H9 (cell line): Measurements from ENCODE around the gene MINDY4. TPM values are rescaled to one million over a fixed set of nuclear protein-coding genes. Genes with fewer than 3 reads are reported as not detected.
A peak's percentile ranks its signal among the peaks of the same experiment; 100 is the strongest.

Source experiments
- DNase-seq: peaks from one replicate; pipeline ENCODE4 v3.0.0-alpha.2; 2017
- H2AFZ ChIP-seq: one replicate; pipeline ENCODE4 v1.6.1; 2013; ENCODE audit warnings: mild to moderate bottlenecking, low read length, control low read depth, moderate library complexity
- H2AK5ac ChIP-seq: 2 replicates; pipeline ENCODE4 v1.6.1; 2013; ENCODE audit warnings: low read length, control low read depth, mixed read lengths; ENCODE audit not compliant: insufficient read length
- H2BK120ac ChIP-seq: one replicate; pipeline ENCODE4 v1.6.1; 2013; ENCODE audit warnings: low read depth, mild to moderate bottlenecking, low read length, control low read depth, inconsistent platforms; ENCODE audit not compliant: poor library complexity, severe bottlenecking
- H2BK12ac ChIP-seq: 2 replicates; pipeline ENCODE4 v1.6.1; 2013; ENCODE audit warnings: low read length, control low read depth, mixed read lengths, low read depth; ENCODE audit not compliant: insufficient read length
- H2BK15ac ChIP-seq: 2 replicates; pipeline ENCODE4 v1.6.1; 2013; ENCODE audit warnings: low read depth, low read length, control low read depth
- H2BK20ac ChIP-seq: one replicate; pipeline ENCODE4 v1.6.1; 2013; ENCODE audit warnings: low read depth, mild to moderate bottlenecking, low read length, control low read depth, inconsistent platforms; ENCODE audit not compliant: poor library complexity, severe bottlenecking
- H2BK5ac ChIP-seq: 2 replicates; pipeline ENCODE4 v1.6.1; 2013; ENCODE audit warnings: low read length, control low read depth, mixed read lengths; ENCODE audit not compliant: insufficient read length
- H3K14ac ChIP-seq: 2 replicates; pipeline ENCODE4 v1.6.1; 2013; ENCODE audit warnings: low read length, control low read depth; ENCODE audit not compliant: insufficient read depth
- H3K18ac ChIP-seq: 2 replicates; pipeline ENCODE4 v1.6.1; 2013; ENCODE audit warnings: low read depth, mild to moderate bottlenecking, mixed read lengths, low read length, control low read depth; ENCODE audit not compliant: insufficient read length
- H3K23ac ChIP-seq: 2 replicates; pipeline ENCODE4 v1.6.1; 2013; ENCODE audit warnings: low read length, control low read depth, mixed read lengths, low read depth; ENCODE audit not compliant: insufficient read length
- H3K23me2 ChIP-seq: 2 replicates; pipeline ENCODE4 v1.6.1; 2013; ENCODE audit warnings: low read depth, mild to moderate bottlenecking, mixed read lengths, low read length, control low read depth; ENCODE audit not compliant: insufficient read length, poor library complexity, severe bottlenecking
- H3K27ac ChIP-seq: 2 replicates; pipeline ENCODE4 v1.5.1; 2013; ENCODE audit warnings: low read length, control low read depth, mixed read lengths, low read depth; ENCODE audit not compliant: insufficient read length
- H3K27me3 ChIP-seq: 2 replicates; pipeline ENCODE4 v1.6.1; 2013; ENCODE audit warnings: low read length, control low read depth, inconsistent platforms; ENCODE audit not compliant: insufficient read depth
- H3K4ac ChIP-seq: 2 replicates; pipeline ENCODE4 v1.6.1; 2013; ENCODE audit warnings: low read depth, mild to moderate bottlenecking, control low read depth, inconsistent platforms, low read length, moderate library complexity
- H3K4me1 ChIP-seq: 2 replicates; pipeline ENCODE4 v1.6.1; 2013; ENCODE audit warnings: low read length, control low read depth, inconsistent platforms; ENCODE audit not compliant: insufficient read depth
- H3K4me2 ChIP-seq: 2 replicates; pipeline ENCODE4 v1.6.1; 2013; ENCODE audit warnings: low read length, control low read depth, mixed read lengths; ENCODE audit not compliant: insufficient read length, insufficient read depth
- H3K56ac ChIP-seq: 2 replicates; pipeline ENCODE4 v1.6.1; 2013; ENCODE audit warnings: low read depth, mild to moderate bottlenecking, mixed read lengths, low read length, control low read depth; ENCODE audit not compliant: insufficient read length
- H3K79me1 ChIP-seq: 2 replicates; pipeline ENCODE4 v1.6.1; 2013; ENCODE audit warnings: low read depth, mild to moderate bottlenecking, moderate library complexity, low read length, control low read depth, inconsistent platforms; ENCODE audit not compliant: insufficient read depth, poor library complexity, severe bottlenecking
- H3K79me2 ChIP-seq: 2 replicates; pipeline ENCODE4 v1.6.1; 2013; ENCODE audit warnings: low read length, control low read depth, inconsistent platforms; ENCODE audit not compliant: insufficient read depth
- H3K9ac ChIP-seq: 2 replicates; pipeline ENCODE4 v1.6.1; 2013; ENCODE audit warnings: low read length, control low read depth, mixed read lengths; ENCODE audit not compliant: insufficient read length; ENCODE audit errors: extremely low read depth
- H3K9me3 ChIP-seq: one replicate; pipeline ENCODE4 v1.6.1; 2013; ENCODE audit warnings: low read depth, low read length, inconsistent platforms; ENCODE audit not compliant: control insufficient read depth
- H3T11ph ChIP-seq: one replicate; pipeline ENCODE4 v1.6.1; 2013; ENCODE audit warnings: mild to moderate bottlenecking, low read length, control low read depth, inconsistent platforms
- H4K20me1 ChIP-seq: one replicate; pipeline ENCODE4 v1.6.1; 2013; ENCODE audit not compliant: control insufficient read depth, insufficient read length, insufficient read depth
- H4K5ac ChIP-seq: 2 replicates; pipeline ENCODE4 v1.6.1; 2013; ENCODE audit warnings: low read depth, mild to moderate bottlenecking, mixed read lengths, low read length, control low read depth; ENCODE audit not compliant: insufficient read length
- H4K8ac ChIP-seq: replicated peaks from 2 replicates; pipeline ENCODE4 v1.6.1; 2013; ENCODE audit warnings: low read length, control low read depth, mixed read lengths, low read depth; ENCODE audit not compliant: insufficient read length
- H4K91ac ChIP-seq: 2 replicates; pipeline ENCODE4 v1.6.1; 2013; ENCODE audit warnings: low read depth, mild to moderate bottlenecking, moderate library complexity, mixed read lengths, low read length, control low read depth; ENCODE audit not compliant: insufficient read length
- H3K27ac Mint-ChIP-seq, 3 experiments: 2 replicates in 2 of 3; 3 replicates in 1 of 3; pipeline ENCODE4 v1.8.0; 2020 to 2021; ENCODE audit warnings: mixed read lengths in 3 of 3, mild to moderate bottlenecking in 1 of 3, moderate library complexity in 1 of 3
- H3K27me3 Mint-ChIP-seq: 2 replicates; pipeline ENCODE4 v1.8.0; 2021; ENCODE audit warnings: low read depth, mild to moderate bottlenecking, moderate library complexity, mixed read lengths
- H3K36me3 Mint-ChIP-seq, 3 experiments: 2 replicates in 2 of 3; 3 replicates in 1 of 3; pipeline ENCODE4 v1.8.0; 2020 to 2021; ENCODE audit warnings: low read depth in 3 of 3, mixed read lengths in 3 of 3; ENCODE audit not compliant: insufficient read depth in 1 of 3
- H3K4me1 Mint-ChIP-seq, 2 experiments: 2 replicates each; pipeline ENCODE4 v1.8.0; 2020; ENCODE audit warnings: mixed read lengths in 2 of 2
- H3K4me3 Mint-ChIP-seq, 2 experiments: 2 replicates in 1 of 2; 3 replicates in 1 of 2; pipeline ENCODE4 v1.8.0; 2020 to 2021; ENCODE audit warnings: mild to moderate bottlenecking in 2 of 2, mixed read lengths in 2 of 2, moderate library complexity in 1 of 2
- H3K9me3 Mint-ChIP-seq, 2 experiments: 2 replicates in 1 of 2; 3 replicates in 1 of 2; pipeline ENCODE4 v1.8.0; 2020; ENCODE audit warnings: mild to moderate bottlenecking in 2 of 2, mixed read lengths in 2 of 2, moderate library complexity in 1 of 2
- WGBS: extraction: QIAGEN DNeasy Blood & Tissue Kit; methylation state at CpG from one replicate; pipeline ENCODE4 v1.1.7; 2013; ENCODE audit warnings: missing lambda C conversion rate, low lambda C conversion rate, mixed read lengths; ENCODE audit not compliant: insufficient read length; ENCODE audit errors: extremely low coverage; 5-methylcytosine and 5-hydroxymethylcytosine counted together
- total RNA-seq: library from RNA; stranded (reverse); gene quantifications from 2 replicates; pipeline ENCODE4 v1.2.1, GENCODE V29; 2021
- TF ChIP-seq, protein P1 (sequence below): fragments of 200-600 bp; sonication (generic); conservative IDR thresholded peaks from 3 replicates; pipeline ENCODE4 v1.8.0; 2021; ENCODE audit warnings: antibody characterized with exemption, mild to moderate bottlenecking

The MINDY4 gene
- total RNA-seq, 1 experiment from 2014 or later, result 3.1 TPM

DNA sequence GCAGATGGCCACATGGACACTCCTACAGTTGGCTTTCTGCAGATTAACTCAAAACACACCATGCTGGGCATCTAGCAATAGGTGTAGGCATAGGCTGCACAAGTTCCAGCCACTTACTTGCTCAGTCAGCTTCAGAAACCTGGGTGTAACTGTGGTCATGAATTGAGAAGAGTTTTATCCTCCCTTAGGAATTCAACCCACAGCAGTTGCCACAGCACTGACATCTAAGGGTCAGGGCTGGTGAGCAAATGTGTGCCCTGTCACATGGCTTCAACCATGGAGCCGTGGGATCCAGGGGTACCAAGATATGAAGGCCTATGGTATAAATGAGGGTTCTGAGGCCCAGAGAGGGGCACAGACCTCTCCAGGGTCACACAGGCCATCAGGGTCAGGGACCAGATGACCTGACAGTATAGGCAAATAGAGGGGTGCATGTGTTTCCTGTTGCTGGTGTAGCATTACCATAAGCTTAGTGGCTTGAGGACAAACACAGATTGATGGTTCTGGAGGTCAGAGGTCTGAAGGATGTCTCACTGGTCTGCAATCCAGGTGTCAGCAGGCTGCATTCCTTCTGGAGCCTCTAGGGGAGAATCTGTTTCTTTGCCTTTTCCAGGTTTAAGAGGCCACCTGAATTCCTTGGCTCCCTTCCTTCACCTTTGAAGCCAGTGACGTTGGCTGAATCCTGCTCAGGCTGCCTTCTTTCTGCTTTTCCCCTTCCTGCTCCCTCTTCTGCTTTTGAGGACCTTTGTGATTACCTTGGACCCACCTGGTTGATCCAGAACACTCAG, 24.1 kb downstream of the MINDY4 start:
- H3K27me3 ChIP-seq, result no peaks in the 10 kb centered on the region
- H3K9ac ChIP-seq, result no peak overlapping the region
- no peak for DNase-seq
- no peak overlapping the region for H3K27ac Mint-ChIP-seq
- H2BK5ac ChIP-seq, result no peak overlapping the region
- no peaks in the 10 kb centered on the region for H3K9me3 Mint-ChIP-seq
- no peak overlapping the region for H3T11ph ChIP-seq
- H3K27ac ChIP-seq, result no peak overlapping the region
- H4K5ac ChIP-seq, result no peak overlapping the region
- no peaks in the 10 kb centered on the region for H3K79me1 ChIP-seq
- H4K8ac ChIP-seq, result no peak overlapping the region
- no peak overlapping the region for H2BK20ac ChIP-seq
- no peak overlapping the region for H3K4me2 ChIP-seq
- peaks cover 0 to 3% (median 0%) of the 10 kb centered on the region in 3 experiments; a peak in 3 of 7 replicates for H3K36me3 Mint-ChIP-seq
- H3K9me3 ChIP-seq, result no peaks in the 10 kb centered on the region
- no peak overlapping the region for H3K18ac ChIP-seq
- H4K20me1 ChIP-seq, result no peaks in the 10 kb centered on the region
- H3K23me2 ChIP-seq, result no peaks in the 10 kb centered on the region
- no peaks in the 10 kb centered on the region for H3K4me1 ChIP-seq
- H3K4me3 Mint-ChIP-seq, result no peak overlapping the region
- no peak overlapping the region for H2AFZ ChIP-seq
- H3K4ac ChIP-seq, result no peak overlapping the region
- no peak overlapping the region for H2BK15ac ChIP-seq
- H3K14ac ChIP-seq, result no peak overlapping the region
- H3K79me2 ChIP-seq, result no peaks in the 10 kb centered on the region
- no peak overlapping the region for H3K56ac ChIP-seq
- no peak overlapping the region for H2BK120ac ChIP-seq
- WGBS, result no CpG with 5 or more reads among the region's 2 CpGs
- no peak overlapping the region for H2AK5ac ChIP-seq
- no peak overlapping the region for H3K23ac ChIP-seq
- H4K91ac ChIP-seq, result no peak overlapping the region
- TF ChIP-seq, protein P1, sequence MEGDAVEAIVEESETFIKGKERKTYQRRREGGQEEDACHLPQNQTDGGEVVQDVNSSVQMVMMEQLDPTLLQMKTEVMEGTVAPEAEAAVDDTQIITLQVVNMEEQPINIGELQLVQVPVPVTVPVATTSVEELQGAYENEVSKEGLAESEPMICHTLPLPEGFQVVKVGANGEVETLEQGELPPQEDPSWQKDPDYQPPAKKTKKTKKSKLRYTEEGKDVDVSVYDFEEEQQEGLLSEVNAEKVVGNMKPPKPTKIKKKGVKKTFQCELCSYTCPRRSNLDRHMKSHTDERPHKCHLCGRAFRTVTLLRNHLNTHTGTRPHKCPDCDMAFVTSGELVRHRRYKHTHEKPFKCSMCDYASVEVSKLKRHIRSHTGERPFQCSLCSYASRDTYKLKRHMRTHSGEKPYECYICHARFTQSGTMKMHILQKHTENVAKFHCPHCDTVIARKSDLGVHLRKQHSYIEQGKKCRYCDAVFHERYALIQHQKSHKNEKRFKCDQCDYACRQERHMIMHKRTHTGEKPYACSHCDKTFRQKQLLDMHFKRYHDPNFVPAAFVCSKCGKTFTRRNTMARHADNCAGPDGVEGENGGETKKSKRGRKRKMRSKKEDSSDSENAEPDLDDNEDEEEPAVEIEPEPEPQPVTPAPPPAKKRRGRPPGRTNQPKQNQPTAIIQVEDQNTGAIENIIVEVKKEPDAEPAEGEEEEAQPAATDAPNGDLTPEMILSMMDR, result peak; percentile 30; the same call in 2 of the 3 replicates
- no peaks in the 10 kb centered on the region for H3K27me3 Mint-ChIP-seq
- H3K4me1 Mint-ChIP-seq, result peaks cover 4 to 14% of the 10 kb centered on the region in 2 experiments
- no peak overlapping the region for H2BK12ac ChIP-seq
